ENCODE results near the gene FAM185A. TPM values are rescaled to one million over a fixed set of nuclear protein-coding genes. Genes with fewer than 3 reads are reported as not detected.

Gene FAM185A
- polyA plus RNA-seq, 2 donors = 3.5 to 4.9 TPM

- Histone ChIP-seq H3K27ac (ENCODE audit: low read depth in 2 of 2, low read length in 1 of 2) (no peak overlapping the region), H3K4me1 (ENCODE audit: control insufficient read depth in 2 of 2, insufficient read depth in 2 of 2, low read length in 1 of 2) (no peaks in the 10 kb centered on the region), H3K9me3 (ENCODE audit: control insufficient read depth in 2 of 2, insufficient read depth in 1 of 2, low read depth in 1 of 2, low read length in 1 of 2) (no peaks in the 10 kb centered on the region), H3K4me3 (ENCODE audit: low read depth in 1 of 2, low read length in 2 of 2) (no peak overlapping the region), H3K27me3 (ENCODE audit: control insufficient read depth in 1 of 2, insufficient read depth in 2 of 2, low read length in 2 of 2) (no peaks in the 10 kb centered on the region), H3K36me3 (ENCODE audit: control insufficient read depth in 2 of 2, insufficient read depth in 2 of 2, low read length in 1 of 2) (no peaks in the 10 kb centered on the region)
- 83 to 89% methylated on average over 7 of the region's 7 CpGs for WGBS, 2 donors
Measured at GRCh38 chr7:102806613-102807012, 57.8 kb downstream of the FAM185A start.

- Histone ChIP-seq H3K36me3 (ENCODE audit: control insufficient read depth in 2 of 2, insufficient read depth in 2 of 2, low read length in 1 of 2) (no peaks in the 10 kb centered on the region), H3K27me3 (ENCODE audit: control insufficient read depth in 1 of 2, insufficient read depth in 2 of 2, low read length in 2 of 2) (no peaks in the 10 kb centered on the region), H3K4me3 (ENCODE audit: low read depth in 1 of 2, low read length in 2 of 2) (no peak overlapping the region), H3K4me1 (ENCODE audit: control insufficient read depth in 2 of 2, insufficient read depth in 2 of 2, low read length in 1 of 2) (no peaks in the 10 kb centered on the region), H3K27ac (ENCODE audit: low read depth in 2 of 2, low read length in 1 of 2) (no peak overlapping the region), H3K9me3 (ENCODE audit: control insufficient read depth in 2 of 2, insufficient read depth in 1 of 2, low read depth in 1 of 2, low read length in 1 of 2) (no peaks in the 10 kb centered on the region)
Measured at GRCh38 chr7:102810916-102811315, 62.1 kb downstream of the FAM185A start.

GRCh38 chr7:102811942-102812678, 63.3 kb downstream of the FAM185A start:
- H3K27ac ChIP-seq (ENCODE audit: low read depth in 2 of 2, low read length in 1 of 2) = no peak overlapping the region

GRCh38 chr7:102813191-102814024, 64.6 kb downstream of the FAM185A start:
- no peaks in the 10 kb centered on the region for H3K27me3 ChIP-seq (ENCODE audit: control insufficient read depth in 1 of 2, insufficient read depth in 2 of 2, low read length in 2 of 2)
- 71 to 80% methylated on average over 2 of the region's 2 CpGs for whole genome bisulfite sequencing, 2 donors
- no peaks in the 10 kb centered on the region for H3K4me1 ChIP-seq (ENCODE audit: control insufficient read depth in 2 of 2, insufficient read depth in 2 of 2, low read length in 1 of 2)
- no peak overlapping the region for H3K27ac ChIP-seq (ENCODE audit: low read depth in 2 of 2, low read length in 1 of 2)
- no peak overlapping the region for H3K4me3 ChIP-seq (ENCODE audit: low read depth in 1 of 2, low read length in 2 of 2)
- H3K9me3 ChIP-seq (ENCODE audit: control insufficient read depth in 2 of 2, insufficient read depth in 1 of 2, low read depth in 1 of 2, low read length in 1 of 2) = no peaks in the 10 kb centered on the region
- H3K36me3 ChIP-seq (ENCODE audit: control insufficient read depth in 2 of 2, insufficient read depth in 2 of 2, low read length in 1 of 2) = no peaks in the 10 kb centered on the region

More at GRCh38 chr7:102811942-102812678, 63.3 kb downstream of the FAM185A start:
- H3K9me3 ChIP-seq (ENCODE audit: control insufficient read depth in 2 of 2, insufficient read depth in 1 of 2, low read depth in 1 of 2, low read length in 1 of 2) = no peaks in the 10 kb centered on the region
- no peak overlapping the region for H3K4me3 ChIP-seq (ENCODE audit: low read depth in 1 of 2, low read length in 2 of 2)
- WGBS, 2 donors = 45 to 66% methylated on average over 8 of the region's 8 CpGs
- H3K36me3 ChIP-seq (ENCODE audit: control insufficient read depth in 2 of 2, insufficient read depth in 2 of 2, low read length in 1 of 2) = no peaks in the 10 kb centered on the region
- no peaks in the 10 kb centered on the region for H3K27me3 ChIP-seq (ENCODE audit: control insufficient read depth in 1 of 2, insufficient read depth in 2 of 2, low read length in 2 of 2)
- H3K4me1 ChIP-seq (ENCODE audit: control insufficient read depth in 2 of 2, insufficient read depth in 2 of 2, low read length in 1 of 2) = no peaks in the 10 kb centered on the region

- Histone ChIP-seq H3K36me3 (ENCODE audit: control insufficient read depth in 2 of 2, insufficient read depth in 2 of 2, low read length in 1 of 2) (no peaks in the 10 kb centered on the region), H3K4me3 (ENCODE audit: low read depth in 1 of 2, low read length in 2 of 2) (no peak overlapping the region), H3K9me3 (ENCODE audit: control insufficient read depth in 2 of 2, insufficient read depth in 1 of 2, low read depth in 1 of 2, low read length in 1 of 2) (no peaks in the 10 kb centered on the region), H3K27me3 (ENCODE audit: control insufficient read depth in 1 of 2, insufficient read depth in 2 of 2, low read length in 2 of 2) (no peaks in the 10 kb centered on the region), H3K4me1 (ENCODE audit: control insufficient read depth in 2 of 2, insufficient read depth in 2 of 2, low read length in 1 of 2) (no peaks in the 10 kb centered on the region), H3K27ac (ENCODE audit: low read depth in 2 of 2, low read length in 1 of 2) (no peak overlapping the region)
- 64 to 77% methylated on average over 4 of the region's 4 CpGs for WGBS, 2 donors
Measured at GRCh38 chr7:102814025-102814471, 65.2 kb downstream of the FAM185A start.

- no peaks in the 10 kb centered on the region for H3K4me1 ChIP-seq (ENCODE audit: control insufficient read depth in 2 of 2, insufficient read depth in 2 of 2, low read length in 1 of 2)
Measured at GRCh38 chr7:102817616-102818573, 69.1 kb downstream of the FAM185A start.

GRCh38 chr7:102819151-102819550, 70.4 kb downstream of the FAM185A start:
- no peak overlapping the region for H3K27ac ChIP-seq (ENCODE audit: low read depth in 2 of 2, low read length in 1 of 2)
- no peaks in the 10 kb centered on the region for H3K4me1 ChIP-seq (ENCODE audit: control insufficient read depth in 2 of 2, insufficient read depth in 2 of 2, low read length in 1 of 2)
- no peaks in the 10 kb centered on the region for H3K36me3 ChIP-seq (ENCODE audit: control insufficient read depth in 2 of 2, insufficient read depth in 2 of 2, low read length in 1 of 2)
- H3K27me3 ChIP-seq (ENCODE audit: control insufficient read depth in 1 of 2, insufficient read depth in 2 of 2, low read length in 2 of 2) = no peaks in the 10 kb centered on the region
- no peak overlapping the region for H3K4me3 ChIP-seq (ENCODE audit: low read depth in 1 of 2, low read length in 2 of 2)
- WGBS, 2 donors = 57 to 61% methylated on average over 2 of the region's 2 CpGs
- no peaks in the 10 kb centered on the region for H3K9me3 ChIP-seq (ENCODE audit: control insufficient read depth in 2 of 2, insufficient read depth in 1 of 2, low read depth in 1 of 2, low read length in 1 of 2)

More at GRCh38 chr7:102817616-102818573, 69.1 kb downstream of the FAM185A start:
- H3K36me3 ChIP-seq (ENCODE audit: control insufficient read depth in 2 of 2, insufficient read depth in 2 of 2, low read length in 1 of 2) = no peaks in the 10 kb centered on the region
- 81 to 87% methylated on average over 4 of the region's 4 CpGs for WGBS, 2 donors
- H3K9me3 ChIP-seq (ENCODE audit: control insufficient read depth in 2 of 2, insufficient read depth in 1 of 2, low read depth in 1 of 2, low read length in 1 of 2) = no peaks in the 10 kb centered on the region
- no peaks in the 10 kb centered on the region for H3K27me3 ChIP-seq (ENCODE audit: control insufficient read depth in 1 of 2, insufficient read depth in 2 of 2, low read length in 2 of 2)
- no peak overlapping the region for H3K4me3 ChIP-seq (ENCODE audit: low read depth in 1 of 2, low read length in 2 of 2)
- H3K27ac ChIP-seq (ENCODE audit: low read depth in 2 of 2, low read length in 1 of 2) = no peak overlapping the region

- H3K36me3 ChIP-seq (ENCODE audit: control insufficient read depth in 2 of 2, insufficient read depth in 2 of 2, low read length in 1 of 2) = peaks cover 0 to 2% of the 10 kb centered on the region in 2 donors
- no peaks in the 10 kb centered on the region for H3K27me3 ChIP-seq (ENCODE audit: control insufficient read depth in 1 of 2, insufficient read depth in 2 of 2, low read length in 2 of 2)
- no peaks in the 10 kb centered on the region for H3K4me1 ChIP-seq (ENCODE audit: control insufficient read depth in 2 of 2, insufficient read depth in 2 of 2, low read length in 1 of 2)
- H3K9me3 ChIP-seq (ENCODE audit: control insufficient read depth in 2 of 2, insufficient read depth in 1 of 2, low read depth in 1 of 2, low read length in 1 of 2) = no peaks in the 10 kb centered on the region
- no peak overlapping the region for H3K27ac ChIP-seq (ENCODE audit: low read depth in 2 of 2, low read length in 1 of 2)
- WGBS, 2 donors = 93% methylated on average over 2 of the region's 2 CpGs
- H3K4me3 ChIP-seq (ENCODE audit: low read depth in 1 of 2, low read length in 2 of 2) = no peak overlapping the region
Measured at GRCh38 chr7:102821994-102822747, 73.4 kb downstream of the FAM185A start.
